ENCODE results near the gene ZNF593.

The ZNF593 gene

DNA sequence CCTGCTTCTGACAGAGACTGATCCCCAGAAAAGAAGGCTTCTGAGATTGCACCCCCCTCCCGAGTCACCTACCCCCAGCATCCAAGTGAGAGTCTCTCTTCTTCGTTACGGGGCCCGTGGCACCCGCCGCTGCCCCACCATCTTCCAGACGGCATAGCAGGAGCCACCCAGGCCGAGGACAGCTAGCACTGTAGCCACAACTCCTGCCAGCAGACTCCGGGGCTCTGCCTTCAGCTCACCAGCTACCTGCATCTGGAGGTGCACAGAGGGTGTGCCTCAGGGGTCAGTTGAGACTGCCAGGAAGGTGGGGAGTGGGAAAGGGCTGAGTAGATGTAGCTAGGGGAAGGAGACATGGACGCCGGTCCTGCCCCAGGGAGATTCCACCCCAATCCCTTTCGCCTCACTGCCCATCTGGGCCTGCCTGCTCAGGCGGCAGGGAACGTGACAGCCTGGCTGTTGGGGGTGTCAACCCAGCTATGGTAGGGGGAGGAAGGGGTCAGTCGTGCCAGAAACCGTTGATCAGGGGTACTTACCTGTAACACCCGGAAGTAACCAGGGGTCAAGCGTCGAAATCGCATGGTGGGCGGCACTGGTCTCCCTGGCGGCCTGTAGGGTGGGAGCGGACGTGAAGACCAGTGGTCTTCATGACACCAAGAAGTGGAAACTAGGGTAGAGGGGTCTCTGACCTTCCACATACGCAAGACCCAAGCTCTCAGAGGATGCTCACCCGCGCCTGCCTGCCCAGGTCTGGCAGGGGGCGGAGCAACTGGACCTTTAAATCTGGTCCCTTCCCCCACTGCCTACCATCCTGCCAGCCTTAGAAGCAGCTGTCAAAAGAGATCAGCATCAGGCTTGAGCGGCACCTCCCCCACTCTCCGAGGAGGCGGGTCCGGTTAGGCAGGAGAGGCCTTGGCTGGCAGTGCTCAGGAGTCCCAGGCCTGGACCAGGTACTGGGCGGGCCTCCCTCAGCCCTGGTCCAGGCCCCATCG is 1.7 kb downstream of the ZNF593 start, which contains the start of gene ZNF593OS:
TSS of gene ZNF593OS (minus strand) at position 749 of the 989 bp plus-strand sequence. CDS start at position 578, 171 bp downstream.
- DNase-seq = no peak

DNA sequence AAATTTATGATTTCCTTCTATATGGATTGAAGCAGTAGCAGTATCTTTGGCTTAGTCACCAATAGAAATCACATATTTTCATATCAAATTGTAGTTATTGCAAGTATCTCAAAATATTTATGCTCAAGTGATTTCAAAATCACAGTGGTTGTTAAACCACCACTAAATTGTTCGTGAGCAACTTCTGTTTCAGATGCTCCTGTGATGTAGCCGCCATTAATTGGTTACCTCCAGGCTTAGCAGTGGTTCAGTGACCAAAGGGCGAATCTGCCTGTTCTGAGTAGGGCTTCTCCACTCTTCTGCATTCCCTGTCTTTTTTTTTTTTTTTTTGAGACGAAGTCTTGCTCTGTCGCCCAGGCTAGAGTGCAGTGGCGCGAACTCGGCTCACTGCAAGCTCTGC is 5.6 kb downstream of the ZNF593 start:
- DNase-seq = no peak

DNA sequence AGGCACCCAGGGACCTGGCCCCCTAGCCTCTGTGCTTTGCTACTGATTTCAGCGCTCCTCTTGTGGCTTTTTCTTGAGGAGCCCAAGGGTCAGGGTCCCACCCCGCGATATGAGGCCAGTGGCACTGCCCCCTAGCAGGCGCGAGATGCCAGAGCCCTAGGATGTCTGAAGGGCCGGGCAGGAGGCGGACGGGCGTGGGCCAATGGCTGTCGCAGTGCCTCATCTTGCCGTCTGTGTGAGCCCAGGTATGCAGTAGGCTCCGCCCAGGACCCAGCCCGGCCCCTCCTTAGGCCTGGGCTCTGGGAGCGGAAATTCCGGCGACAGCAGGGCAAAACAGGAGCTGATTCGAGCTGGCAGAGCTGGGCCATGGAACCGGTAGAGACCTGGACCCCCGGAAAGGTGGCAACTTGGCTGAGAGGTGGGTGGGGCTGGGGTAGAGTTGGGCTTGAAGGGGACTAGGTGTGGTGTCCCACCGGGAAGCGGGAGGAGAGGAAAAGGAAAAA is 7.5 kb downstream of the ZNF593 start, which contains the start of gene CNKSR1:
TSS of gene CNKSR1 (plus strand) at position 310 of the 503 bp plus-strand sequence. CDS start at position 367, 57 bp downstream.
- peak; percentile 82 for DNase-seq

DNA sequence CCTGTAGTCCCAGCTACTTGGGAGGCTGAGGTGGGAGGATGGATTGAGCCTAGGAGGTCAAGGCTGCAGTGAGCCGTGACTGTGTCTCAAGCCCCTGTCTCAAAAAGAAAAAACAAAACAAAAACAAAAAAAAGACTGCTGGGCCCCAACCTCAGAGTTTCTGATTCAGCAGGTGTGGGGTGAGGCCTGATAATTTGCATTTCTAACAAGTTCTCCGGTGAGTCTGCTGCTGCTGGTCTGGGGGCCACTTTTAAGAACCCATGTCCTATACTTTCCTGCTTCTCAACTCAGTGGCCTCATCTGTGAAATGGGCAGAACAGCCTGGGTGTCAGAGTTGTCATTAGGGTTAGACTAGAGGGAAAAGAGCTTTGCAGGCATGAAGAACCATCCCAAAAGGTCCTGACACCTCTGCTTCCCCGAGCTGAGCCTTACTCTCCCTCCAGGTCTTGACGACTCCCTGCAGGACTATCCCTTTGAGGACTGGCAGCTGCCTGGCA is 10.3 kb downstream of the ZNF593 start:
- no peak for DNase-seq

- no peak for DNase-seq
These were observed 12.1 kb downstream of the ZNF593 start for GRCh38 chr1:26181586-26182382.

- DNase-seq = no peak
These were observed 12.6 kb downstream of the ZNF593 start for GRCh38 chr1:26182383-26182696.

GRCh38 chr1:26184086-26184485 is 14.4 kb downstream of the ZNF593 start:
- DNase-seq = no peak

- no peak for DNase-seq
These were observed 15.2 kb downstream of the ZNF593 start for GRCh38 chr1:26184883-26185282.

GRCh38 chr1:26187882-26188281 is 18.2 kb downstream of the ZNF593 start:
- no peak for DNase-seq

DNA sequence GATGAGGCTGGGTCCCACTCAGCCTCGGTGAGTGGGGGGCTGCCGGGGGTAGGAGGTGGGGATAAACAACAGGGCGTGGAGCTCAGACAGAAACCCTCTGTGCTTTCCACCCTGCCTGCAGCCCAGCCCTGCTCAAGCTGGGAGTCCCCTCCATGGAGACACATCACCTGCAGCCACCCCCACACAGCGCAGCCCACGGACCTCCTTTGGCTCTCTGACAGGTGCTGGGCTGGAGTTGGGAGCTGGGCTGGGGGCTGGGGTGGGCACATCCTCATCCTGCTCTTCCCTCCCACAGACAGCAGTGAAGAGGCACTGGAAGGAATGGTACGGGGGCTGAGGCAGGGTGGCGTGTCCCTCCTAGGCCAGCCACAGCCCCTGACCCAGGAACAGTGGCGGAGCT is 18.8 kb downstream of the ZNF593 start:
- no peak for DNase-seq

GRCh38 chr1:26189331-26189730 is 19.6 kb downstream of the ZNF593 start:
- DNase-seq = no peak

DNA sequence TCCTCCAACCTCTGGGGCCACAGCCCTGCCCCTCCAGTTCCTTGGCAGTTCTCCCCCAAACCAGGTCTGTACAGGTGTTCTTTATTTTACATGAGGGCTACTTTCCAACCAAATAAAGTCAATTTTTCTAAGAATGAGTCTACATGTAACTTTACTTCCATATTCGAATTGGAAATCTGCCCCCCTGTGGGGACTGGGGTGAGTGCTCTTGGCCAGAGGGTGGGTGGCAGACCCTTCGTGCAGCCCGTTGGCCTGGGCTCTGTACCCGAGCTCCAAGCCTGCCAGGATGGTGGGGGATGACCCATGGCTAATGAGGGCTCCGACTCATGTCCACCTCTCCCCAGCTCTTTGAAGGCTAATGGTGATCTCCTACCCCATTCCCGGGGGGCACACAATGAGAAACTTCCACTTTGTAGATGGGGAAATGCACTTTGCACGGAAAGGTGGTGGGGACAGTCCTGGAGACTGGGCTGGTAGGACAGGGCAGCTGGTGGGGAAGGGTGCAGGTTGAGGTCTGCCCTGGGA is 20.1 kb downstream of the ZNF593 start:
- no peak for DNase-seq

GRCh38 chr1:26190373-26190987 is 20.8 kb downstream of the ZNF593 start, which contains the start of gene CATSPER4:
TSS of gene CATSPER4 (plus strand) at chr1:26190602. CDS start at chr1:26190628, 26 bp downstream.
- DNase-seq = no peak

DNA sequence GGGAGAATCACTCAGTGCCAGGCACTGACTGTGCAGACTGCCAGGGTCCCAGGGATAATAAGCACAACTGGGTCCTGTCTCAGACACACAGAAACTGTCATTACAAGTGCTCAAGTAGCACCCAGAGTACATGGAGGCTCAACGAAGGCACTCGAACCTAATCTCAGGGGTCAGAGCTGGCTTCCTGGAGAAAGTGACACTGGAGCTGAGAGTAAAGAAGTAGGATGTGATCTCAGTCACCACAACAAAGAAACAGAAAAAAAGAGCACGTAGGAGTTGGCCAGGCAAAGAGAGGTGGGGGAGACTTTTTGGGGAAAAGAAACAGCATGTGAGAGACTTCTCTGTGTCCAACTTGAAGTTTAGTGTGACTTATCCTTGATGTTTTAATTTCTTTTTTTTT is 22.0 kb downstream of the ZNF593 start:
- DNase-seq = no peak

- DNase-seq = no peak
These were observed 26.1 kb downstream of the ZNF593 start for GRCh38 chr1:26195805-26196204.

DNA sequence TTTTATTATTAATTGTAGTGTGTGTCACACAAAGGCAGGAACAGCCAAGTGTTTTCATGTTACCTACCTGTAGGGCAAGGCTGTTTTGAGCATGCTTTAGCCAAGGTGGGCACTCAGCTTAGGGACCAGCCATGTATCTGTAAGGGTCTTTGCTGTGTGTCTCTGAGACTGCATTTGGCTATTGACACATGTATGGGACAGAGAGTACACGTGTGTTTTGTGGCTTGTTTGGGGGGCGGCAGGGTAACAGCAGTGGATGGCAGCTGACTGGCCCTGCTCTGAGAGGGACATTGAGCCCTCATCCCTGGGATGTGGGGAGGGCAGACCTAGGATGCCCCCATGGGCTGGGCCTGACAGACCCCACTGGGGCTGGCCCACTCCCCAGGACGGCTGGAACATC is 27.6 kb downstream of the ZNF593 start:
- DNase-seq = no peak

- DNase-seq = no peak
These were observed 28.1 kb downstream of the ZNF593 start for GRCh38 chr1:26197813-26198212.

- DNase-seq = no peak
These were observed 30.7 kb downstream of the ZNF593 start for GRCh38 chr1:26200413-26200812.

- no peak for DNase-seq
These were observed 34.1 kb downstream of the ZNF593 start for GRCh38 chr1:26203642-26204318.

- no peak for DNase-seq
These were observed 40.6 kb downstream of the ZNF593 start for GRCh38 chr1:26210147-26210870.

GRCh38 chr1:26212726-26213125 is 43.0 kb downstream of the ZNF593 start:
- no peak for DNase-seq

Measured in NCI-H510A treated with DMSO at 0.1 percent for 48 hours (cell line).